Memory B cell (primary cell): ENCODE results near the gene UNC93B1.

Experiments
- ATAC-seq: fragments of 150-1000 bp; cut with Tn5 transposase; 2 replicates; pipeline ENCODE4 v1.10.0; 2021; ENCODE audit warnings: low read depth, mild to moderate bottlenecking, moderate library complexity
- DNase-seq, 2 donors: peaks; one replicate each; pipeline ENCODE4 v3.0.0; 2022; ENCODE audit warnings: low spot score in 2 of 2
- H3K27ac Mint-ChIP-seq: one replicate; pipeline ENCODE4 v1.8.0; 2022; ENCODE audit warnings: mild to moderate bottlenecking, moderate library complexity, mixed read lengths
- H3K27me3 Mint-ChIP-seq: one replicate; pipeline ENCODE4 v1.8.0; 2022; ENCODE audit warnings: mixed read lengths
- H3K36me3 Mint-ChIP-seq: one replicate; pipeline ENCODE4 v1.8.0; 2022; ENCODE audit warnings: mild to moderate bottlenecking, mixed read lengths
- H3K4me1 Mint-ChIP-seq: one replicate; pipeline ENCODE4 v1.8.0; 2022; ENCODE audit warnings: mixed read lengths
- H3K4me3 Mint-ChIP-seq: one replicate; pipeline ENCODE4 v1.8.0; 2022; ENCODE audit warnings: mild to moderate bottlenecking, moderate library complexity, mixed read lengths
- H3K9me3 Mint-ChIP-seq: one replicate; pipeline ENCODE4 v1.8.0; 2022; ENCODE audit warnings: mixed read lengths

UNC93B1 gene

DNA sequence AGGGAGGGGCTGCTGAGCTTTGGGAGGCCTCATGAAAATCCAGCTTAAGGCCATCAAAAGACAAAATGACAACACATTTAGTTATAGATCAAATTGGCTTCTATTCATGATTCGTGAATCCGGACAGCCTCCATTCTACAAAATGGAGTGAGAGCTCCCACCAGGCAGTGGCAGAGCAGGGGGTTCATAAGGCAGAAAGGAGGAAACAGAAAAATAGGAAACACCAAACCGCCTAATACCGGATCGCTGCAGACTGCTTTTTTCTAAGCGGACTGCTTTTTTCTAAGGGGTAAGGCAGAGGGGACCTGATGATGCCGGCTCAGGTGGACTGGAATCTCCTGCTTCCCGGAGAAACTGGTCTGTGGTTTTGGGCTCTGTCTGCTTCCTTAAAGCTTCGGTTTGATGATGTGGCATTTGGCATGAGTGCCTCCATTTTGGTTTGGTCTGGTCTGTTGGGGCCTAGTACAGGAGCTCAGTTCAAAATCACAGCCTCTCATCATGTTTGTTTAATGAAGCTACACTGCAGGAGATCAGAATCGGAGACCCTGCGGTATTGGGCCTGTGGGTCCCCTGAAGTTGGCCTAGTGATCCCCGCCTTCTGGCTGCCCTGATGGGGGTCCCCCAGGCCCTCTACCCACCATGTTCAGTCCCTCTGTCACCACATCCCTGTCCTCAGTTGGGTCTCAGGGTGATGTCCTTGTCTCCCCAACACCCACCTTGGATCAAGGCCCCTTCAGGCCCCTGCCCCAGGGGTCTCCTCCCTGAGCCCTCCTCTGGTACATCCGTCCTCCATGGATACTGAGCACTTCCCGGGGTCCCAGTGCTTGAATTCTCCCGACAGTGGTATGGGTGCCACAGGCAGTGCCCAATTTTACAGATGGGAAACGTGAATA is 7.4 kb upstream of the UNC93B1 start:
- DNase-seq, result no peak
- no peak for ATAC-seq
- peak overlapping the region; percentile 50 for H3K4me3 Mint-ChIP-seq
- no peaks in the 10 kb centered on the region for H3K36me3 Mint-ChIP-seq
- H3K4me1 Mint-ChIP-seq, result peaks cover 23% of the 10 kb centered on the region
- H3K27me3 Mint-ChIP-seq, result no peaks in the 10 kb centered on the region
- no peak overlapping the region for H3K27ac Mint-ChIP-seq
- no peaks in the 10 kb centered on the region for H3K9me3 Mint-ChIP-seq

DNA sequence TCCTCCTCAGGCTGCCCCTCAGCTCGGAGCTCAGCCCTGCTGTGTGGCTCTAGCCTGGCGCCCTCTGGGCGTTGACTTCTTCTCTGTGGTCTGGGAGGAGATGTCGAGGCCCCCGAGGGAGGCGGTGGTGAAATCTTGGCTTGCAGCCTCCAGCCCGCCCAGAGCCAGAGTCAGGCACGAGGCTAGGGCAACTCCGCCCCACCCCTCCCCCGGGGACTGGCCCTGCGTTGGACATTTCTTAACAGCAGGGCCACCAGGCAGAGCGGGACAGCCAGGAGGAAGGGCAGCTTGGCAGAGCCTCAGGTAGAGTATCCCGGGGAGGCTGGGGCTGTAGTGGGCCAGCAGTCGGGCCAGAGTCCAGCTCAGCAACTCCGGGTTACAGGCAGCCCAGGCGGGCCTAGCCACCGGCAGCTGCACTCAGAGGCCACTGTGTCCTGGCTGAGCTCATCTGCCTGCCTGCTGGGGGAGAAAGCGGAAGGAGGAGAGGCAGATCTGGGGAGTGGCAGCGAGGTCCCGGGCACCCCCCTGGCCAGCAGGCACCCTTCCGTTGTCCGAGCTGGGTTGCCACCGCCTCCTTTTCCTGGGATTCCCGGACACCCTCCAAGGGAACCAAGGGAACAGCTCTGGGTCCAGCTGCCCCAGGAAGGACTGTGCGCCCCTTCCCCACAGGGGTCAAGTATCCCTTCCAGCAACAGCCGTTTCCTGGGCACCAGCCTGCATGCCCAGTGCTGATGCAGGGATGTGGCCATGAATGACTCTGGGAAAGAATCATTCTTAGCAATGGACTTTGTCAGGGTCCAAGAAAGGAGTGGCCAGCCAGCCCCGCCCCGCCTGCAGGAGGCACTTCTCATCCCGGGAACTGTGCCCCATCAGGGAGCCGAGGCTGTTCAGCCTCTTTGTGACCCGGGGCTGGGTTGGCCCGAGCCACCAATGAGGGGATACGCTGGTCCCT is 6.5 kb upstream of the UNC93B1 start, which contains the start of gene ALDH3B1:
TSS of gene ALDH3B1 (plus strand) at position 238 of the 952 bp plus-strand sequence. CDS start 4,971 bp downstream, outside the sequence.
- peak; percentile 56 for ATAC-seq
- peak within 1 kb of the TSS; percentile 63 for H3K4me3 Mint-ChIP-seq
- H3K27ac Mint-ChIP-seq, result peak within 1 kb of the TSS; percentile 71
- H3K36me3 Mint-ChIP-seq, result no peaks in the 10 kb centered on the region
- peaks cover 26% of the 10 kb centered on the region for H3K4me1 Mint-ChIP-seq
- H3K9me3 Mint-ChIP-seq, result no peaks in the 10 kb centered on the region
- H3K27me3 Mint-ChIP-seq, result no peaks in the 10 kb centered on the region
- peak in 1 of 2 donors; percentile 33 for DNase-seq

DNA sequence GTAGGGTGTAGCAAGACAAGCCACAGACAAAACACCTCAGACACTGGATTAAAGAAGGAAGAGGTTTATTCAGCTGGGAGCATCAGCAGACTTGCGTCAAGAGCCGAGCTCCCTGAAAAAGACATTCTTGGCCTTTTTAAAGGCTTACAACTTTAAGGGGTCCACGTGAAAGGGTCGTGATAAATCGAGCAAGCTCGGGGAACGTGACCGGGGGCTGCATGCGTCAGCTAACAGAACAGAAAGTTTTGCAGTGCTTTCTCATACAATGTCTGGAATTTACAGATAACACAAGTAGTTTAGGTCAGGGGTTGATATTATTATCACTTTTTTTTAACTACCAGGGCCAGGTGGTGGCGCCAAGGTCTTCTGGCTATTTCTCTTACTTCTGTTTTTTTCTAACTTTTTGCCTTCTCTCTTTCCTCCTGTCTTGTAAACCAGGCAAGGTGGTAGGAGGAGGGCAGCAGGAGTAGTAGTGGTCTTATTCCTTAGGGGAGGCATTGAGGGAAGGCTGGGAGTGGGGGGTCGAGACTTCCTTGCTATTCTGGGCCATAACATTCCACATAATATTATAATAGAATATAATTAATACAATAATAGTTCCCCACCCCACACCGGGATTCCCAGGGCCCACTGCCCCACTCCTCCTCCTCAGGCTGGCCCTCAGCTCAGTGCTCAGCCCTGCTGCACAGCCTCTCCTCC is 5.6 kb upstream of the UNC93B1 start:
- no peaks in the 10 kb centered on the region for H3K36me3 Mint-ChIP-seq
- peak overlapping the region; percentile 63 for H3K4me3 Mint-ChIP-seq
- H3K4me1 Mint-ChIP-seq, result peaks cover 31% of the 10 kb centered on the region
- no peaks in the 10 kb centered on the region for H3K27me3 Mint-ChIP-seq
- H3K9me3 Mint-ChIP-seq, result no peaks in the 10 kb centered on the region
- ATAC-seq, result peak; percentile 41
- peak overlapping the region; percentile 71 for H3K27ac Mint-ChIP-seq
- DNase-seq, result no peak

DNA sequence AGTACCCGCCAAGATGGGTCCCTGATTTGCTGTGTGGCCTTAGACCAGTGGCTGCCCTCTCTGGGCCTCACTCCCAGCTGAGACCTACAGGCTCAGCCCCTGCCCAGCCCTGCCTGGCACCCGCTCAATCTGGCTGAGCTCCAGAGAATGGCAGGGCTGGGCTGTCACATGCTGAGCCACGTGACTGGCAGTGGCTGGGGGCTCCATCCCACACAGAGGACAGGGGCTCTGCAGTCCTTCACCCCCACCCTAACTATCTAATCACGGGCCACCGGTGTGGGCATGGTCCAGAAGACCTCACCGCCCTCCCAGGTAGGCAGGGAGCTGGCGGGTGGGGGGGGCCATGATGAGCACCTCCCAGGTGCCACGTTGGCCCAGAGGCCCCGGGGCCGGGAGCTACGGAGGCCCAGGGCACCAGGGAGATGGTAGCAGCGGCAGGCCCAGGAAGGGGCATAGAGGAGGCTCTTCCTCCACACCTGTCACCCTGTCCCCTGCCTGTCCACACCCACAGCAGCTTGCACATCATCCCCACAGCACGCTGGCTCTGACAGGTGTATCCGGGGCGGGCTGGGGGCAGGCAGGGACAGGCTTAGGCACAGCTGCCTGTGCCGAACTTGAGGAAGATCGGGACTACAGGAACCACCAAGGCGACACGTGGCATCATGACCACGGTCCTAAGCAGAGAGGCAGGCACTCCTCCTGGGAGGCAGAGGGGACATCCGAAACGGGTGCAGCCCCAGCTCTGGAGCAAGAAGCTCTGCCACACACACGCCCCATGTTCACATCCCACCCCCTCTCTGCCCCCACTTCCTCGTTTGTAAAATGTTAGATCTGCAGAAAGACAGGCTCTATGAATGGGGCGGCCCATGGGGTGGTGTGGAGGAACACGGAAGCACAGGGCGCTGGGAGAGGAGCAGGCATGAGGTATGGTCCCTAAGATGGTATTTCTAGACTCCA is 4.8 kb upstream of the UNC93B1 start:
- Mint-ChIP-seq H3K27me3 (no peaks in the 10 kb centered on the region), H3K4me3 (peak overlapping the region; percentile 39), H3K36me3 (no peaks in the 10 kb centered on the region), H3K9me3 (no peaks in the 10 kb centered on the region), H3K27ac (peak overlapping the region; percentile 71), H3K4me1 (peaks cover 33% of the 10 kb centered on the region)
- peak; percentile 63 for ATAC-seq
- peak in 1 of 2 donors; percentile 35 for DNase-seq

DNA sequence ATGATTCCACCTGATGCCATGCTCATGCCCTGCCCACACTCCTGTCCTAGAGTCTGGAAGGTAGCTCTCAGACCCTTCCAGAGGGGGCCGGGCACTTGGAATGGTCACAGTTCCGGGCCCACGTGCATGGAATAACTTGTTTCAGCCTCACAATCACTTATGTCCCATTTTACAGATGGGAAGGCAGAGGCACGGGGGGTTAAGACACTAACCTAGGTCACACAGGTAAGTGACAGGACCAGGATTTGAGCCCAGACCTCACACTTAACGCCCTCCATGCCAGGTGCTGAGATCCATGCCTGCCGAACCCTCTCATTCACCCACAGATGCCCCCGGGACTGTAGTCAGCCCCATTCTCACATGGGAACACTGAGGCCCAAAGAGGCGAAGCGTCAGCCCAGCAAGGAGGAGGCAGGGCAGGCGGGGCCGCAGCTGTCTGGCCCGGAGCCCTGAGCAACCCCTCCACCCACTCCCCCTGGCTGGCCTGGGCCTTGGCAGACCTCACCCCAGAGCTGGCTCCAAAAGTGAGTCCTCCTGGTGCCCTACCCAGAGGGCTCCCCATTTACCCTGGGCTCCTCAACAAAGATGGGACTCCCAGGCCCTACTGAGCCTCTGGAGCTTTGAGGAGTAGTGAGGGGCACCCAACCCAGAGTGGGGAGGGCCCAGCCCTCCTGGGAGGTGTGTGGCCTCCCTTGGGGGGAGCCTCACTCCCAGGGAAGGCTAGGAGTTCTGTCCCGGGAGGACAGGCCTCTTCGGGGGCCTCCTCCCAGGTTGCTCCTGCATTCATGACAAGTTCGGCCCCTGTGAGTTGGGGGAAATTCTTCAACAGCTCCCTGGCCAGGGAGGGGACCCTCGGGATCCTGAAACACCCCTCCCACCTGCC is 3.8 kb upstream of the UNC93B1 start:
- no peak for DNase-seq
- Mint-ChIP-seq H3K4me3 (no peak overlapping the region), H3K36me3 (no peaks in the 10 kb centered on the region), H3K4me1 (peaks cover 36% of the 10 kb centered on the region), H3K9me3 (no peaks in the 10 kb centered on the region), H3K27me3 (no peaks in the 10 kb centered on the region), H3K27ac (no peak overlapping the region)
- no peak for ATAC-seq

DNA sequence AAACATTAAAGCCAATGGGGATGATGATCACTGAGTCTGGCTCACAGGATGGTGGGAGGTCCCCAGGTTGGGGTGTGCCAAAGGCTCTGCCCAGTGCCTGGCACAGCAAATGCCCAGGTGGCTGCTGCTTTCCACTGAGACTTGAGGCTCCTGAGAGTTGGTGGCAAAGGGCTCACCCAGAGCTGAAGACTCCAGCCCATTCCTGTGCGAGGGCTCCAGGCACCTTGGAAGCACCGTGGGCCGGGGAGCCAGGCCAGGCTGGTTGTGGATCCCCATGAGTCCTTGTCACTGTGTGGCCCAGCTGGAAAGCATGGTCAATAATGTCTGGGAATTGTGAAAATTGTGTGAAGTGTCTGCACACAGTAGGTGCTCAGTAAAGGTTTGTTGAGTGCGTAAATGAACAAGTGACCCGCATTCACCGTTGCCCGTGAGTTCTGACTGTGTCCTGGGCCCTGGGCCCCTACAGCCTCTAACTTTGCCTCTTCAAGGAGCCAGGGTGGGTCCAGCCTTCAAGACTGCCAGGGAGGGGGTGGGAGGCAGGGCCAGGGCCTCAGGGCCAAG is 2.8 kb upstream of the UNC93B1 start:
- Mint-ChIP-seq H3K9me3 (no peaks in the 10 kb centered on the region), H3K27me3 (no peaks in the 10 kb centered on the region), H3K4me3 (no peak overlapping the region), H3K27ac (no peak overlapping the region), H3K36me3 (peaks cover 2% of the 10 kb centered on the region), H3K4me1 (peaks cover 44% of the 10 kb centered on the region)
- no peak for DNase-seq
- no peak for ATAC-seq

DNA sequence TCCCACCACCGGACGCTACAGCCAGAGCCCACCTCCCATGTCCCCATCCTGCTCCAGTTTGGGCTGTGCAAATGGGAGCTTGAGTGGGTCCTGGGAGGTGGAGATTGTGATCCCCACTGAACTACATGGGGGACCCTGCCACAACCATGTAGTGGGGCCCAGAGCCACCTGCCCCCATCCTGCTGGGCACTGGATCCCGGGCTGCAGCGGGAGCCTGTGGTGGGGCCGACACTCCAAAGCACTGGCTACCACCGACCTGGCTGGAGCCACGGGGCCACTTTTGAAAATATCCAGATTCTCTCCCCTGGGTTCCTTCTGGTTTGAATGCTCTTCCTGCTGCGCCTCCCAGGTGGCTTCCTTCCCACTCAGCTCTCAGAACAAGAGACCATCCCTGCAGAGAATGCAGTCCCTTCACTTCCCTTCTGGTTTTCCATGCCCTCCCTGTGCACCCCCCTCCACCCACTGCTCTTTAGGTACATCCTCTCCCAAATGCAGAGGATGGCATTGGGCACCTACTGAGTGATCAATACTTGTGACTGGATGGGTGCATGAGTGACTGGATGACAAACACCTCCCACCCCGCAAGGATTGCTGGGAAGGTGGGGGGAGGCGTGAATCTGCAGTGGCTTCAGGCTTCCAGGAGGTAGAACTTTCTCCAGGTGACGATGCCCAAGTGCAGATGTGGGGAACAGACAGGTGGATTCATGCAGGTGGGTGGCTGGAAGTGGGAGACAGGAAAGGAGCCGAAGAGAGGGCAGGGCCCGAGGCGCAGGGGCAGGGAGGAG is 846 bp upstream of the UNC93B1 start:
- ATAC-seq (no peak), DNase-seq (no peak)
- H3K27ac Mint-ChIP-seq, result peak overlapping the region; percentile 84
- peak overlapping the region; percentile 97 for H3K4me3 Mint-ChIP-seq
- H3K9me3 Mint-ChIP-seq, result no peaks in the 10 kb centered on the region
- H3K27me3 Mint-ChIP-seq, result no peaks in the 10 kb centered on the region
- peaks cover 37% of the 10 kb centered on the region for H3K4me1 Mint-ChIP-seq
- peaks cover 2% of the 10 kb centered on the region for H3K36me3 Mint-ChIP-seq

DNA sequence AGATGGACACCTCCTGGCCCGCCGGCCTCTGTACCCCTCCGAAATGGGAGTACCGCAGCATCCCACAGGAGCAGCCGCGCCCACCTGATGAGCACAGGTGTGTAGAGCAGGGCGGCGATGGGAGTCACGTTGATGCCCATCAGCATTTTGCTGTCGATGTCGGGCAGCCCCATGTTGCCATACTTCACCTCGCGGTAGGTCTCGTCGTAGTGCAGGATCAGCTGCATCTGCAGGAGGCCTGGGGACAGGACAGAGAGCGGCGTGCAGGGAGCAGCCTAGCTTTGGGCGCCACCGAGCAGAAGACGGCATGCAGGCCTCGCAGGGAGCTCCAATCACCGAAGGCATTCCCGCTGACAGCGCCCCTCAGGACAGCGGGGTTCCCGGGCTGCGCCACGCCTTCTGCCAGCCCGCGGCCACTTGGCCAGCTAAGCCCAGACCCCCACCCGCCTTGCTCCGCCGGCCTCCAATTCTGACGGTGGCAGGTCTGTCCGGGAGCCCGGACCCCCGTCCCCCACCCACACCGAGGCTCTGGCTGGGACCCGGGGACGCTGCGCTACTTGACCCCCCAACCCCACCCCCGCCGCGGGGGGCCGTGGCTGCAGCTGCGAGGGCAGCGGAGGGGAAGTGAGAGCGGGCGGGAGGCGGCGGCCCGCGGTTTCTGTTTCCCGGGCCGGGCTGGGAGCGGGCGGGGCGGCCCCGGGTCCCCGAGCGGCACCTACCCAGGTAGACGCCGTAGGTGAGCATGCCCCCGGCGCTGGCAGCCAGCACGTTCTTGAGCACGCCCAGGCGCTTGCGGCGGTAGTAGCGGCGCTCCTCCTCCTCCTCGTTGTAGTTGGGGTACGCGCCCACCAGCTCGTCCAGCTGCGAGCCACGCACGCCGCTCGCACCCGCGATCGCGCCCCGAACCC is 705 bp downstream of the UNC93B1 start:
- Mint-ChIP-seq H3K27me3 (no peaks in the 10 kb centered on the region), H3K4me1 (peaks cover 32% of the 10 kb centered on the region), H3K27ac (peak overlapping the region; percentile 85), H3K36me3 (peaks cover 6% of the 10 kb centered on the region), H3K9me3 (no peaks in the 10 kb centered on the region), H3K4me3 (peak overlapping the region; percentile 97)
- ATAC-seq (peak; percentile 74), DNase-seq (peak; percentile 63 to 73)

DNA sequence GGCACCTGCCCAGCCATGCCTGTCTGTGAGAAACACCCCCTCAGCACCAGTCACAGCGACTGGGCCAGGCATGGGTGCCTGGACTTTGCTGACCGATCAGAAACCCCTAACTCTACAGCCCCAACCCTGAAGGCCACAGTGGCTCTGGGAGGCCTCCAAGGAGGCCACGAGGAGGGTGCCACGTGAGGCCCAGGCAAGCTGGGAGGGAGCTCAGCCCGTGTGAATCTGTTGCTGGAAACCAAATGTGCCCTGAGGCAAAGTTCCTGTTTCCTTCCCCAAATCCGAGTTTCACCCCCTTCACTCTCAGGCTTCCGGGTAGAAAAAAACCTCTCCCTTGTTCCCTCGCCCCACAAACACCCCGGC is 1.3 kb downstream of the UNC93B1 start:
- Mint-ChIP-seq H3K36me3 (peaks cover 8% of the 10 kb centered on the region), H3K27ac (peak overlapping the region; percentile 85), H3K27me3 (no peaks in the 10 kb centered on the region), H3K9me3 (no peaks in the 10 kb centered on the region), H3K4me1 (peaks cover 34% of the 10 kb centered on the region), H3K4me3 (peak overlapping the region; percentile 97)
- ATAC-seq, result peak; percentile 41
- DNase-seq, result peak in 1 of 2 donors; percentile 50

DNA sequence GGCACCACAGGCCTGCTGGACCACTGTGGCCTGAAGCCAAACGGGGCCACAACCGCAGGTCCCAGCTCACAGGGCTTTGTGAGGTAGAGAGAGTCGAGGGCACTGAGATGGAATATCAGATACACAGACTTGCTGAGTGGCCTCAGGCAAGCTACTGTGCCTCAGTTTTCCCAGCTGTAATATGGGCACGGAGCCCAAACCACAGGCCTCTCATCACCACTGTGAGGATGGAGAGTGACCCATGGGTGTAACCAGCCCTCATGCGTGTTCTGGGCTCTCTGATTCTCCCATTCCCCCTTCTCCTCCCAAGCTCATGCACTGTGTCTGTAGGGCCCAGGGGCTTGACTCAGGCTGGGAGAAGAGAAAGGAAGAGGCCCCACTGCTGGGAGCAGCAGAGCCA is 4.2 kb downstream of the UNC93B1 start:
- DNase-seq, result no peak
- no peak for ATAC-seq
- Mint-ChIP-seq H3K27me3 (no peaks in the 10 kb centered on the region), H3K36me3 (peaks cover 19% of the 10 kb centered on the region), H3K4me1 (peaks cover 37% of the 10 kb centered on the region), H3K27ac (no peak overlapping the region), H3K9me3 (no peaks in the 10 kb centered on the region), H3K4me3 (no peak overlapping the region)
